Adrenal gland (tissue), 5 donors: ENCODE data around the gene BATF3.

Experiments
- POLR2A ChIP-seq, 2 donors: fragments of 450-650 bp; IDR thresholded peaks; one replicate each; pipeline ENCODE4 v1.6.1; 2017; ENCODE audit warnings: antibody characterized with exemption in 2 of 2, mild to moderate bottlenecking in 2 of 2, moderate library complexity in 1 of 2
- TF ChIP-seq, protein P1 (sequence below), 6 experiments: fragments of 450-650 bp in 4 of 6; fragments of 200-600 bp in 2 of 6; sonication (generic) in 1 of 6; IDR thresholded peaks; 1 replicate in 5 of 6; 2 replicates in 1 of 6; pipeline versions ENCODE4 v1.5.1 to v1.8.0; 2016 to 2021; ENCODE audit warnings: antibody characterized with exemption in 6 of 6, mild to moderate bottlenecking in 2 of 6, moderate library complexity in 1 of 6
- donor health status: DM: no; HTN: no; CAD: no.

- TF ChIP-seq, protein P1, sequence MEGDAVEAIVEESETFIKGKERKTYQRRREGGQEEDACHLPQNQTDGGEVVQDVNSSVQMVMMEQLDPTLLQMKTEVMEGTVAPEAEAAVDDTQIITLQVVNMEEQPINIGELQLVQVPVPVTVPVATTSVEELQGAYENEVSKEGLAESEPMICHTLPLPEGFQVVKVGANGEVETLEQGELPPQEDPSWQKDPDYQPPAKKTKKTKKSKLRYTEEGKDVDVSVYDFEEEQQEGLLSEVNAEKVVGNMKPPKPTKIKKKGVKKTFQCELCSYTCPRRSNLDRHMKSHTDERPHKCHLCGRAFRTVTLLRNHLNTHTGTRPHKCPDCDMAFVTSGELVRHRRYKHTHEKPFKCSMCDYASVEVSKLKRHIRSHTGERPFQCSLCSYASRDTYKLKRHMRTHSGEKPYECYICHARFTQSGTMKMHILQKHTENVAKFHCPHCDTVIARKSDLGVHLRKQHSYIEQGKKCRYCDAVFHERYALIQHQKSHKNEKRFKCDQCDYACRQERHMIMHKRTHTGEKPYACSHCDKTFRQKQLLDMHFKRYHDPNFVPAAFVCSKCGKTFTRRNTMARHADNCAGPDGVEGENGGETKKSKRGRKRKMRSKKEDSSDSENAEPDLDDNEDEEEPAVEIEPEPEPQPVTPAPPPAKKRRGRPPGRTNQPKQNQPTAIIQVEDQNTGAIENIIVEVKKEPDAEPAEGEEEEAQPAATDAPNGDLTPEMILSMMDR (IDR thresholded peaks at IDR 0.05), result no peak
- no peak for TF ChIP-seq POLR2A (IDR thresholded peaks at IDR 0.05)
These were observed 53.8 kb downstream of the BATF3 start for GRCh38 chr1:212645546-212646543.
